T-cell (primary cell): ENCODE data around the gene NEDD8. TPM values are rescaled to one million over a fixed set of nuclear protein-coding genes. Genes with fewer than 3 reads are reported as not detected.

Experiments
- ATAC-seq, 4 experiments: fragments of 200-7000 bp in 3 of 4; fragments of 150-1000 bp in 1 of 4; cut with Tn5 transposase; replicated peaks in 1 of 4; 1 replicate in 3 of 4; 2 replicates in 1 of 4; pipeline ENCODE4 v1.10.0; 2021; ENCODE audit warnings: moderate library complexity in 3 of 4, mild to moderate bottlenecking in 2 of 4, moderate number of reproducible peaks in 1 of 4
- CTCF ChIA-PET, 2 donors: fragments of 300-600 bp; sonication (Branson Sonifier 250); formaldehyde crosslinking; loops; one replicate each; lab custom pipeline; 2022; ENCODE audit warnings: antibody characterized with exemption in 2 of 2; lab: Charles Lee
- POLR2A ChIA-PET, 2 donors: fragments of 300-600 bp; sonication (Branson Sonifier 250); formaldehyde crosslinking; loops; one replicate each; lab custom pipeline; 2022; ENCODE audit warnings: antibody characterized with exemption in 2 of 2; lab: Charles Lee
- DNase-seq, 35 experiments: peaks; one replicate each; pipeline versions ENCODE4 v3.0.0 to v3.0.0-alpha.2; 2013 to 2023
- H3K27ac ChIP-seq: one replicate; pipeline ENCODE4 v1.5.1; 2013; ENCODE audit warnings: low read length
- H3K27me3 ChIP-seq, 2 experiments: replicated peaks in 1 of 2; 1 replicate in 1 of 2; 2 replicates in 1 of 2; pipeline versions ENCODE4 v1.6.1 to v1.7.0; 2013; ENCODE audit warnings: low read length in 1 of 2, mixed read lengths in 1 of 2; ENCODE audit not compliant: control insufficient read depth in 2 of 2, insufficient read depth in 2 of 2; ENCODE audit errors: extremely low read depth in 1 of 2
- H3K36me3 ChIP-seq, 2 donors: 1 replicate in 1 of 2; 2 replicates in 1 of 2; pipeline versions ENCODE4 v1.6.1 to v1.7.0; 2013; ENCODE audit warnings: low read length in 1 of 2; ENCODE audit not compliant: control insufficient read depth in 2 of 2, insufficient read depth in 1 of 2; ENCODE audit errors: extremely low read depth in 1 of 2
- H3K4me1 ChIP-seq, 2 experiments: 1 replicate in 1 of 2; 2 replicates in 1 of 2; pipeline versions ENCODE4 v1.6.1 to v1.7.0; 2013; ENCODE audit warnings: low read length in 2 of 2, mixed read lengths in 1 of 2; ENCODE audit not compliant: insufficient read depth in 2 of 2, control insufficient read depth in 1 of 2; ENCODE audit errors: extremely low read depth in 1 of 2
- H3K4me3 ChIP-seq, 2 donors: 1 replicate in 1 of 2; 2 replicates in 1 of 2; pipeline versions ENCODE4 v1.5.1 to v1.7.0; 2013; ENCODE audit warnings: mild to moderate bottlenecking in 2 of 2, low read length in 1 of 2, moderate library complexity in 1 of 2; ENCODE audit not compliant: control insufficient read depth in 1 of 2; ENCODE audit errors: extremely low read depth in 1 of 2
- H3K9me3 ChIP-seq: 2 replicates; pipeline ENCODE4 v1.7.0; 2013
- H3K27ac Mint-ChIP-seq, 2 donors: one replicate each; pipeline ENCODE4 v1.8.0; 2020 to 2021; ENCODE audit warnings: mild to moderate bottlenecking in 2 of 2, mixed read lengths in 2 of 2
- H3K27me3 Mint-ChIP-seq, 2 donors: one replicate each; pipeline ENCODE4 v1.8.0; 2021 to 2022; ENCODE audit warnings: mixed read lengths in 2 of 2
- H3K36me3 Mint-ChIP-seq: one replicate; pipeline ENCODE4 v1.8.0; 2021; ENCODE audit warnings: mixed read lengths
- H3K4me1 Mint-ChIP-seq, 3 donors: one replicate each; pipeline ENCODE4 v1.8.0; 2020 to 2022; ENCODE audit warnings: mixed read lengths in 3 of 3, mild to moderate bottlenecking in 1 of 3
- H3K4me3 Mint-ChIP-seq, 3 donors: one replicate each; pipeline ENCODE4 v1.8.0; 2020 to 2022; ENCODE audit warnings: mild to moderate bottlenecking in 3 of 3, mixed read lengths in 3 of 3, moderate library complexity in 3 of 3
- H3K9me3 Mint-ChIP-seq, 3 donors: one replicate each; pipeline ENCODE4 v1.8.0; 2020 to 2022; ENCODE audit warnings: mixed read lengths in 3 of 3
- WGBS: methylation state at CpG from one replicate; pipeline ENCODE4 v1.1.5; 2013; ENCODE audit warnings: missing lambda C conversion rate; ENCODE audit not compliant: insufficient coverage; 5-methylcytosine and 5-hydroxymethylcytosine counted together
- total RNA-seq, 35 experiments: library from RNA in 6 of 35; stranded (reverse) in 6 of 35; fragments of 120-200 nt in 1 of 35; gene quantifications; one replicate each; pipeline versions ENCODE4 v1.2.1 to v1.2.4 and lab custom pipeline; 2013 to 2026

NEDD8 gene
- total RNA-seq, 5 donors from 2014 or later (not counting 1 experiment from before 2014, with no cell fraction given), result 92.1 to 107 (median 101) TPM

- no peak overlapping the region for H3K4me3 ChIP-seq
- Mint-ChIP-seq H3K4me1 (peaks cover 5 to 22% (median 8%) of the 10 kb centered on the region in 3 donors), H3K36me3 (peaks cover 27% of the 10 kb centered on the region), H3K27ac (no peak overlapping the region), H3K4me3 (no peak overlapping the region), H3K9me3 (no peaks in the 10 kb centered on the region), H3K27me3 (no peaks in the 10 kb centered on the region)
- 93% methylated on average over 7 of the region's 11 CpGs for WGBS
- no peaks in the 10 kb centered on the region for H3K4me1 ChIP-seq
- peaks cover 8 to 29% of the 10 kb centered on the region in 2 donors for H3K36me3 ChIP-seq
- DNase-seq, result no peak
- ChIA-PET CTCF (interaction anchor here in 1 of 2 donors (1.7 kb wide), 1 partner anchor 45 kb away, joined by 3 read pairs; no protein-coding TSS in a partner anchor), POLR2A (interaction anchor here in 1 of 2 donors (0.6 kb wide), 1 partner anchor 10 kb away, joined by 5 read pairs; the partner anchor contains the start of gene TINF2)
- H3K27ac ChIP-seq, result no peak overlapping the region
- ATAC-seq, result no peak
- no peaks in the 10 kb centered on the region for H3K27me3 ChIP-seq
- no peaks in the 10 kb centered on the region for H3K9me3 ChIP-seq
These were observed 20.3 kb upstream of the NEDD8 start for GRCh38 chr14:24252289-24253124.

GRCh38 chr14:24251880-24252288 lies 19.7 kb upstream of the NEDD8 start:
- H3K27ac Mint-ChIP-seq, result no peak overlapping the region
- CTCF ChIA-PET, result interaction anchor here in 1 of 2 donors (1.7 kb wide), 1 partner anchor 45 kb away, joined by 3 read pairs; no protein-coding TSS in a partner anchor
- 100% methylated on average over 1 of the region's 1 CpG for whole genome bisulfite sequencing
- H3K4me3 Mint-ChIP-seq, result no peak overlapping the region
- no peaks in the 10 kb centered on the region for H3K27me3 ChIP-seq
- H3K36me3 Mint-ChIP-seq, result peaks cover 24% of the 10 kb centered on the region
- no peak overlapping the region for H3K4me3 ChIP-seq
- peaks cover 8 to 29% of the 10 kb centered on the region in 2 donors for H3K36me3 ChIP-seq
- H3K27ac ChIP-seq, result no peak overlapping the region
- H3K4me1 Mint-ChIP-seq, result peaks cover 7 to 26% (median 12%) of the 10 kb centered on the region in 3 donors
- DNase-seq (no peak), ATAC-seq (no peak)
- H3K9me3 ChIP-seq, result no peaks in the 10 kb centered on the region
- no peaks in the 10 kb centered on the region for H3K27me3 Mint-ChIP-seq
- POLR2A ChIA-PET, result interaction anchor here in 1 of 2 donors (0.6 kb wide), 1 partner anchor 9 kb away, joined by 5 read pairs; the partner anchor contains the start of gene TINF2
- no peaks in the 10 kb centered on the region for H3K9me3 Mint-ChIP-seq
- peaks cover 0 to 3% of the 10 kb centered on the region in 2 experiments for H3K4me1 ChIP-seq

GRCh38 chr14:24250354-24250753 lies 18.2 kb upstream of the NEDD8 start:
- Mint-ChIP-seq H3K27ac (peak overlapping the region; percentile 74 to 82), H3K9me3 (no peaks in the 10 kb centered on the region), H3K4me3 (peak overlapping the region in 2 of 3 donors; percentile 26 to 58), H3K4me1 (peaks cover 7 to 29% (median 15%) of the 10 kb centered on the region in 3 donors), H3K36me3 (peaks cover 17% of the 10 kb centered on the region), H3K27me3 (no peaks in the 10 kb centered on the region)
- ChIA-PET CTCF (interaction anchor here in 1 of 2 donors (0.7 kb wide), 1 partner anchor 47 kb away, joined by 4 read pairs; no protein-coding TSS in a partner anchor), POLR2A (no interaction called here)
- Histone ChIP-seq H3K4me1 (peaks cover 0 to 10% of the 10 kb centered on the region in 2 experiments), H3K27ac (no peak overlapping the region), H3K9me3 (no peaks in the 10 kb centered on the region), H3K4me3 (no peak overlapping the region), H3K27me3 (no peaks in the 10 kb centered on the region), H3K36me3 (peaks cover 8 to 14% of the 10 kb centered on the region in 2 donors)
- 67% methylated on average over 4 of the region's 4 CpGs for WGBS
- DNase-seq (no peak), ATAC-seq (no peak)

GRCh38 chr14:24249230-24250021 lies 17.3 kb upstream of the NEDD8 start:
- H3K27me3 ChIP-seq, result no peaks in the 10 kb centered on the region
- peaks cover 0 to 10% of the 10 kb centered on the region in 2 experiments for H3K4me1 ChIP-seq
- Mint-ChIP-seq H3K9me3 (no peaks in the 10 kb centered on the region), H3K4me3 (peak overlapping the region in 1 of 3 donors; percentile 55), H3K4me1 (peaks cover 13 to 32% (median 18%) of the 10 kb centered on the region in 3 donors), H3K27me3 (no peaks in the 10 kb centered on the region), H3K36me3 (peaks cover 14% of the 10 kb centered on the region), H3K27ac (peak overlapping the region; percentile 70 to 80)
- no peak for DNase-seq
- ChIA-PET CTCF (interaction anchor here in 1 of 2 donors (1.1 to 3.3 kb wide), 2 partner anchors 48 to 57 kb away, joined by 3 to 10 read pairs; no protein-coding TSS in a partner anchor), POLR2A (no interaction called here)
- H3K9me3 ChIP-seq, result no peaks in the 10 kb centered on the region
- H3K4me3 ChIP-seq, result no peak overlapping the region
- 78% methylated on average over 11 of the region's 13 CpGs for WGBS
- H3K36me3 ChIP-seq, result peaks cover 6 to 7% of the 10 kb centered on the region in 2 donors
- no peak overlapping the region for H3K27ac ChIP-seq
- ATAC-seq, result no peak

GRCh38 chr14:24247422-24247821 lies 15.3 kb upstream of the NEDD8 start:
- H3K9me3 ChIP-seq, result no peaks in the 10 kb centered on the region
- 75% methylated on average over 7 of the region's 7 CpGs for WGBS
- Mint-ChIP-seq H3K27ac (peak overlapping the region; percentile 84 to 97), H3K9me3 (no peaks in the 10 kb centered on the region), H3K27me3 (no peaks in the 10 kb centered on the region), H3K36me3 (peaks cover 11% of the 10 kb centered on the region), H3K4me1 (peaks cover 27 to 46% (median 28%) of the 10 kb centered on the region in 3 donors), H3K4me3 (peak overlapping the region; percentile 32 to 56 (median 50))
- ChIA-PET CTCF (interaction anchor here (0.7 to 3.3 kb wide), 12 partner anchors 12 to 184 kb away, joined by 3 to 16 read pairs (median 5); partner anchors contain the start of genes CIDEB (in 1 of the 2) and RABGGTA (in 1 of the 2)), POLR2A (interaction anchor here (0.9 to 1.0 kb wide), 2 partner anchors 19 to 34 kb away, joined by 4 to 5 read pairs; partner anchors contain the start of gene CHMP4A (in 1 of the 2))
- H3K36me3 ChIP-seq, result no peaks in the 10 kb centered on the region
- H3K4me1 ChIP-seq, result peaks cover 3 to 21% of the 10 kb centered on the region in 2 experiments
- ATAC-seq, result no peak
- H3K27ac ChIP-seq, result peak overlapping the region; percentile 67
- no peaks in the 10 kb centered on the region for H3K27me3 ChIP-seq
- no peak overlapping the region for H3K4me3 ChIP-seq
- DNase-seq, result no peak
